GM12873 (cell line): ENCODE results near the gene UBE3D.

Experiments used
- TF ChIP-seq, protein P1 (sequence below): IDR thresholded peaks from 2 replicates; pipeline ENCODE4 v1.5.1; 2012; ENCODE audit warnings: low read depth, mild to moderate bottlenecking, moderate library complexity, low read length, control low read depth; ENCODE audit not compliant: insufficient read depth; ENCODE audit errors: missing control alignments

UBE3D gene

DNA sequence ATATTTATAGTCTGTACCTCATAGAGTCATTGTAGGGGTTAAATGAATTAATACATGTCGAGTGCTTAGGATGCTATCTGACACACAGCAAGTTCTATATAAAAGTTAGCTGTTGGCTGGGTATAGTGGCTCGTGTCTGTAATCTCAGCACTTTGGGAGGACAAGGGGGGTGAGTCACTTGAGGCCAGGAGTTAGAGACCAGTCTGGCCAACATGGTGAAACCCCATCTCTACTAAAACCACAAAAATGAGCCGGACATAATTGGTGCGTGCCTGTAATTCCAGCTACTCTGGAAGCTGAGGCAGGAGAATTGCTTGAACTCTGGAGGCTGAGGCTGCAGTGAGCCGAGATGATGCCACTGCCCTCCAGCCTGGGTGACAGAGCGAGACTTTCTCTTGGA, 222.9 kb downstream of the UBE3D start:
- TF ChIP-seq, protein P1, sequence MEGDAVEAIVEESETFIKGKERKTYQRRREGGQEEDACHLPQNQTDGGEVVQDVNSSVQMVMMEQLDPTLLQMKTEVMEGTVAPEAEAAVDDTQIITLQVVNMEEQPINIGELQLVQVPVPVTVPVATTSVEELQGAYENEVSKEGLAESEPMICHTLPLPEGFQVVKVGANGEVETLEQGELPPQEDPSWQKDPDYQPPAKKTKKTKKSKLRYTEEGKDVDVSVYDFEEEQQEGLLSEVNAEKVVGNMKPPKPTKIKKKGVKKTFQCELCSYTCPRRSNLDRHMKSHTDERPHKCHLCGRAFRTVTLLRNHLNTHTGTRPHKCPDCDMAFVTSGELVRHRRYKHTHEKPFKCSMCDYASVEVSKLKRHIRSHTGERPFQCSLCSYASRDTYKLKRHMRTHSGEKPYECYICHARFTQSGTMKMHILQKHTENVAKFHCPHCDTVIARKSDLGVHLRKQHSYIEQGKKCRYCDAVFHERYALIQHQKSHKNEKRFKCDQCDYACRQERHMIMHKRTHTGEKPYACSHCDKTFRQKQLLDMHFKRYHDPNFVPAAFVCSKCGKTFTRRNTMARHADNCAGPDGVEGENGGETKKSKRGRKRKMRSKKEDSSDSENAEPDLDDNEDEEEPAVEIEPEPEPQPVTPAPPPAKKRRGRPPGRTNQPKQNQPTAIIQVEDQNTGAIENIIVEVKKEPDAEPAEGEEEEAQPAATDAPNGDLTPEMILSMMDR: no peak
